ES-I3 (cell line): ENCODE data around the gene SWAP70.

Source experiments
- H3K36me3 ChIP-seq: 2 replicates; pipeline ENCODE4 v1.6.1; 2013; ENCODE audit warnings: mild to moderate bottlenecking, low read length, control low read depth, moderate library complexity; ENCODE audit not compliant: insufficient read depth
- H3K4me1 ChIP-seq: 2 replicates; pipeline ENCODE4 v1.6.1; 2013; ENCODE audit warnings: mild to moderate bottlenecking, control low read depth, low read length; ENCODE audit not compliant: insufficient read depth
- H3K9ac ChIP-seq: 2 replicates; pipeline ENCODE4 v1.6.1; 2013; ENCODE audit warnings: low read depth, mild to moderate bottlenecking, low read length, moderate library complexity
- H3K9me3 ChIP-seq: 2 replicates; pipeline ENCODE4 v1.6.1; 2013; ENCODE audit warnings: mild to moderate bottlenecking, low read length, moderate library complexity; ENCODE audit not compliant: control insufficient read depth, insufficient read depth

SWAP70 gene

GRCh38 chr11:9633679-9634078, 30.2 kb upstream of the SWAP70 start:
- H3K36me3 ChIP-seq = no peaks in the 10 kb centered on the region
- no peaks in the 10 kb centered on the region for H3K9me3 ChIP-seq
- peaks cover 6% of the 10 kb centered on the region; the same call in 1 of the 2 replicates for H3K4me1 ChIP-seq

GRCh38 chr11:9636691-9637090, 27.2 kb upstream of the SWAP70 start:
- H3K36me3 ChIP-seq = no peaks in the 10 kb centered on the region
- no peaks in the 10 kb centered on the region for H3K4me1 ChIP-seq
- no peaks in the 10 kb centered on the region for H3K9me3 ChIP-seq
- no peak overlapping the region for H3K9ac ChIP-seq

More at GRCh38 chr11:9633679-9634078, 30.2 kb upstream of the SWAP70 start:
- no peak overlapping the region for H3K9ac ChIP-seq

GRCh38 chr11:9639099-9639498, 24.8 kb upstream of the SWAP70 start:
- Histone ChIP-seq H3K9ac (no peak overlapping the region), H3K9me3 (no peaks in the 10 kb centered on the region), H3K36me3 (no peaks in the 10 kb centered on the region), H3K4me1 (no peaks in the 10 kb centered on the region)

DNA sequence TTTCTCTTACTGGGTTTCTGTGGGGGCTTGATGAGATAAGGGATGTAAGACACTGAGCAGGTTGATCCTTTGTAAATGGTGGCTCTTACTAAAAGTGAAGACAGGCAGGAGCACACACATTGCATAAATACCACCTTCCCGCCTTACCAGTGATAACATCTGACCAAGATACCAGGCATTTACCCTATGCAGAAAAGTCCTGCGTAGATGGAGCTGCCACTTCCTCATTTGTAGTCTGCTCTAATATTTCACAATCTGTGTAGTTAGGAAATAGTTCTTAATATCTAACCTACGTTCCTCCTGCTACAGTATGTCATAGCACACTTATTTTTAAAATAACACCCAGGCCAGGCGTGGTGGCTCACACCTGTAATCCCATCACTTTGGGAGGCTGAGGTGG, 23.9 kb upstream of the SWAP70 start:
- H3K9me3 ChIP-seq = no peaks in the 10 kb centered on the region
- H3K4me1 ChIP-seq = no peaks in the 10 kb centered on the region
- H3K36me3 ChIP-seq = no peaks in the 10 kb centered on the region
- H3K9ac ChIP-seq = no peak overlapping the region

- H3K9me3 ChIP-seq = no peaks in the 10 kb centered on the region
- H3K4me1 ChIP-seq = no peaks in the 10 kb centered on the region
- H3K9ac ChIP-seq = no peak overlapping the region
- no peaks in the 10 kb centered on the region for H3K36me3 ChIP-seq
These were observed 21.0 kb upstream of the SWAP70 start for GRCh38 chr11:9642894-9643293.

GRCh38 chr11:9643751-9644150, 20.1 kb upstream of the SWAP70 start:
- Histone ChIP-seq H3K4me1 (no peaks in the 10 kb centered on the region), H3K9me3 (no peaks in the 10 kb centered on the region), H3K36me3 (no peaks in the 10 kb centered on the region), H3K9ac (no peak overlapping the region)

DNA sequence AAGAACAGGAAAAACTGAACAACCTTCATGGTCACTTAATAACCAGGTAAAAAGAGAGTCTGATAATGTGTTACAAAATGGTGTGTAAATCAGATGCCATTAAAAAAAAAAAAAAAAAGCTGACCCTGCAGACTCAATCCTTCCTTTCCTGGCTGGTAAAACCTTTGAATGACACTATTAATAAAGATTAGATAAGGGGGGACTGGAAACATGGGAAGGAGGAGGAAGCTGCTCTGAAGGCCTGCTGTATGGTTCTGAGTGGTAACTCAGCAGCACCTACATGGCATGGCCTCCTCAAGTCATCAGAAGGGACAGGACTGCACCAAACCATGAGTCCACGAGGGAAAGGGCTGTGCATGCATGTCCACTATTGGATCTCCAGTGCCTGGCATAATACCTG, 18.0 kb upstream of the SWAP70 start:
- Histone ChIP-seq H3K36me3 (no peaks in the 10 kb centered on the region), H3K9me3 (no peaks in the 10 kb centered on the region), H3K4me1 (no peaks in the 10 kb centered on the region), H3K9ac (no peak overlapping the region)

DNA sequence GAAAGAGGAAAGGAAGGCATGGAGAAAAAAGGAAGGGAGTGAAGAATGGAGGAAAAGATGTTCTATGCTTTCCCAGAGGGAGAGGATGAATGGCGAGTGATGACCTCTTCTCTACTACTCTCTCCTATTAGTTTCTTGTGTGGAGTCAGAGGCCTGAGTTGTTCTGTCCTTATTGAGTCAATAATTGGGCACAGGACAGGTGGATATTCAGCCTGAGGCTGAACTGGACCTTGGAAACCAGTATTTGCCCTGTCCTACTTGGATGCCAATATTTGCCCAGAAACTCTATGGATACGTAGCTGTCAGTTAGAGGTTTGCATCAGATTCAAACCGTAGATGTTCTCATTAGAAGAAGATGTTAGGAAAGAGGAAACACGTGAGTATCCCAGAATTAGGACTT, 17.6 kb upstream of the SWAP70 start:
- no peaks in the 10 kb centered on the region for H3K4me1 ChIP-seq
- H3K9me3 ChIP-seq = no peaks in the 10 kb centered on the region
- H3K36me3 ChIP-seq = no peaks in the 10 kb centered on the region
- H3K9ac ChIP-seq = no peak overlapping the region

DNA sequence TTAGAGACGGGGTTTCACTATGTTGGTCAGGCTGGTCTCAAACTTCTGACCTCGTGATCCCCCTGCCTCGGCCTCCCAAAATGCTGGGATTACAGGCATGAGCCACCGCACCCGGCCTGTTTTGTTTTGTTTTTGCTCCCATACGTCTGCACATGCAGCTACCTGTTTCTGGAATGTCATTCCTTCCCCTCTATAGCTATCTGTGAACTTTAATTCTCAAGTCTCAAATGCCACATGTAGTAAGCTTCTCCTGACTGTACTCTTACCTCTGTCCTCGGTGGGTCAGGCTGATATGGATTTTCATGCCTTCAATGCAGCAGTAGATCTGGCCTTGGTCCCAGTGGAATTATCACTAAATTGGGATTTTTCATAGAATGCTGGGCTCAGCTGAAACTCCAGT, 12.4 kb upstream of the SWAP70 start:
- H3K9ac ChIP-seq = no peak overlapping the region
- H3K9me3 ChIP-seq = no peaks in the 10 kb centered on the region
- H3K36me3 ChIP-seq = no peaks in the 10 kb centered on the region
- no peaks in the 10 kb centered on the region for H3K4me1 ChIP-seq

DNA sequence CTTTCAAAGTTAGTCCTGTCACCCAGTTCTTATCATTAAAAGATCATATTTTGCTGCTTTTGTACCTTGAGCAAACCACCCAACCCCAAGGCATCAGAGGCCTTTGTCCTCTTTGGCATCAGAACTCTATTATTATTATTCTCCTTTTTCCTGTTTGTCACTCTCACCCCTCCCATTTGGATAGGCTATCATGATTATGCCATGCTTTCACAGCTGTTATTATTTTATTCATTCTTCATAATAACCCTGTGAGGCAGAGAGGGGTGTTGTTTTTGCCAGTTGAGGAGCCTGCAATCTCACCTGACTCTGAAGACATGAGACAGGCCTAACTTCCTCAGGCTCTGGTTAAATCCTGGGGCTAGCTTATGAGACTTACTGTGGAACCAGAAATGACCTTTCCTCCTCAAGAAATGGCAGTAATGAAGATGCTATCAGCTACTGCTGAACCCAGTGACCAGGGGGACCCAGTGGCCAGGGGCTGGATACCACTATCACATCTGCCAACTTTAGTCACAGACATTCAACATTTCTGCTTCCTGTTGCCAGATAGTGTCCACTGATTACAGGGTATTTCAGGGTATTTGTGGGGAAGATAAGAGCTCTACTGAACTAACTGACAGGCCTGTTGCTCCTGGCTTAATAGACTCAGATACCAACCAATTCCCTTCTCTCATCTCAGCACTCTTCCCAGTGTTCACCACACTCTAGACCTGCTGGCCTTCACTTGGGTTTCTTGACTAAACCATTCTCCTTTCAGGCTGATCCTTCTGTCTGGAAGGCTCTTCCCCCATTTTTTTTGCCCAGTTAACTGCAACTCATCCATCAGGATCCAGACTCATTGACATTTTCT, 11.8 kb upstream of the SWAP70 start:
- Histone ChIP-seq H3K4me1 (no peaks in the 10 kb centered on the region), H3K36me3 (no peaks in the 10 kb centered on the region), H3K9ac (no peak overlapping the region), H3K9me3 (no peaks in the 10 kb centered on the region; the same call in 1 of the 2 replicates)

DNA sequence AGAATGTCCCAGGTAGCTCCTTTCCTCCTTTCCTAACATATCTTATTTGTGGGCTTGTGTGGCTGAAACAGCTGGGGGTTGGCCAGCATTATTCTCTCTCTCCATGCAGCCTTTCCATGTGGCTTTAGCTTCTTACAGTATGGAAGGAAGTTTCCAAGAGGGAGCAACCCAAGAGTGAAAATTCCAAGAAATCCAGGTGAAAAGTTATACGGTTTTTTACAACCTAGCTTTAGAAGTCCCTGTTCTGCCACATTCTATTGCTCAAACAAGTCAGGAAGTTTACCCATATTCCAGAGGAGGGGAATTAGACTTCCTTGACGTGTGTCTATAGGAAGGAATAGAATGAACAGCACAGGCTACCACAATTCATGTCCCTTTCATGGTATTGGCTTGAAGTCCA, 10.0 kb upstream of the SWAP70 start:
- Histone ChIP-seq H3K36me3 (no peaks in the 10 kb centered on the region), H3K4me1 (no peaks in the 10 kb centered on the region), H3K9ac (no peak overlapping the region), H3K9me3 (no peaks in the 10 kb centered on the region; the same call in 1 of the 2 replicates)

DNA sequence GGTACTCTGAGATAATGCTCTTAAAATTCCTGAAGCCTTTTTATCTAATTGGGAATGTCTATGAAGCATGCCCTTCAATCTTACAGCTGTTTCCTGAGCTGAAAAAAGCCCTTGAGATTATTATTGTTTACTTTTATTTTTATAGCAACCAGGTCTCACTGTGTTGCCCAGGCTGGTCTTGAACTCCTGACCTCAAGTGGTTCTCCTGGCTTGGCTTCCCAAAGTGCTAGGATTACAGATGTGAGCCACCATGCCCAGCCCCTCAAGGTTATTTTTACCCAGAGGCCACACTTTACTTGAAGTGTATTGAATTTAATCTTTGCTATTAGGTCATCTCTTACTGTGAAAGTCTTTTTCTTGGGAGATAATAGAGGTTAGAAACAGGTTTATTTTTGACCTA, 7.0 kb upstream of the SWAP70 start:
- Histone ChIP-seq H3K9me3 (no peaks in the 10 kb centered on the region; the same call in 1 of the 2 replicates), H3K9ac (no peak overlapping the region), H3K36me3 (no peaks in the 10 kb centered on the region), H3K4me1 (no peaks in the 10 kb centered on the region)

GRCh38 chr11:9657531-9657930, 6.3 kb upstream of the SWAP70 start:
- Histone ChIP-seq H3K9ac (no peak overlapping the region), H3K36me3 (no peaks in the 10 kb centered on the region), H3K9me3 (no peaks in the 10 kb centered on the region; the same call in 1 of the 2 replicates), H3K4me1 (no peaks in the 10 kb centered on the region)

DNA sequence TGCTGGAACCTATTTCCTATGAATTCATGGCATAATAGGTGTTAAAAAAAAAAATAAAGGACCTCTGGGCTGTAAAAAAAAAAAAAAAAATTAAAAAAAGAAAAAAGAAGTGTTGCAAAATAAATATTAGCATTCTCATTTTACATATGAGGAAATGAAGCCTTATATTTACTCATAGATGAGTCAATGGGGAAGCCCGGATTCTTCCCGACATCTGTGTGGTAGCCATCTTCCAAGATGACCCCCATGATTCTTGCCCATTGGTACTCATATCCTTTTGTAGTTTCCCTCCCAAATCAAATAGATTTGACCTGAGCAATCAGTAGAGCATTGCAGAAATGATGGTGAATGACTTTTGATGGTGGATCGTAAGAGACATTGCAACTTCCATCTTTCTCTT, 3.0 kb upstream of the SWAP70 start:
- Histone ChIP-seq H3K4me1 (no peaks in the 10 kb centered on the region), H3K9ac (no peak overlapping the region), H3K36me3 (no peaks in the 10 kb centered on the region)

DNA sequence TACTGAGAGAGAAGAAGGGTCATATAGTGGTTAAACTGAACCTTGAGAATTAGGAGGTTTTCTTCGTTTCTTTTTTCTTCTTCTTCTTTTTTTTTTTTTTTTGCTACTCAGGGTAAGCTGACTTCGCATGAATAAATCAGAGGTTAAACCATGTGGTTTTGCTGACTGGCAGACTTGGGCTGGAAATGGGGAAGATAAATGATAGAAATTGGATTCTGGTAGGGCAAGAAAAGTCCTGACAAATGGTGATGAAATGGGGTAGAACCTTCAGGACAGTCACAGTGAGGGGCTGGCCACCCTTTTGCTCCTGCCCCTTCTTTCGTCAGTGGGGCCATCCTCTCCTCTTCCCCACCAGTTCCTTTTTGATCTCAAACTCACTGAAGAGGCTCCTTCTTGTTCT, 1.6 kb upstream of the SWAP70 start:
- H3K36me3 ChIP-seq = no peaks in the 10 kb centered on the region
- H3K9ac ChIP-seq = no peak overlapping the region
- H3K4me1 ChIP-seq = no peaks in the 10 kb centered on the region

More for the DNA sequence above, 3.0 kb upstream of the SWAP70 start:
- H3K9me3 ChIP-seq = peaks cover 4% of the 10 kb centered on the region

More for the DNA sequence above, 1.6 kb upstream of the SWAP70 start:
- peaks cover 4% of the 10 kb centered on the region for H3K9me3 ChIP-seq
